UCSD-AML1 (cell line): ENCODE results near the gene GATD1.
"Not testable (repeated sequence)": the region's sequence is repeated elsewhere in the genome, so short reads cannot be mapped to it uniquely, and the experiment has no call there.

Experiments used
- DNase-seq: peaks from one replicate; lab custom pipeline; 2025; ENCODE audit not compliant: unreplicated experiment; lab: John Stamatoyannopoulos, UW

Gene GATD1

DNA sequence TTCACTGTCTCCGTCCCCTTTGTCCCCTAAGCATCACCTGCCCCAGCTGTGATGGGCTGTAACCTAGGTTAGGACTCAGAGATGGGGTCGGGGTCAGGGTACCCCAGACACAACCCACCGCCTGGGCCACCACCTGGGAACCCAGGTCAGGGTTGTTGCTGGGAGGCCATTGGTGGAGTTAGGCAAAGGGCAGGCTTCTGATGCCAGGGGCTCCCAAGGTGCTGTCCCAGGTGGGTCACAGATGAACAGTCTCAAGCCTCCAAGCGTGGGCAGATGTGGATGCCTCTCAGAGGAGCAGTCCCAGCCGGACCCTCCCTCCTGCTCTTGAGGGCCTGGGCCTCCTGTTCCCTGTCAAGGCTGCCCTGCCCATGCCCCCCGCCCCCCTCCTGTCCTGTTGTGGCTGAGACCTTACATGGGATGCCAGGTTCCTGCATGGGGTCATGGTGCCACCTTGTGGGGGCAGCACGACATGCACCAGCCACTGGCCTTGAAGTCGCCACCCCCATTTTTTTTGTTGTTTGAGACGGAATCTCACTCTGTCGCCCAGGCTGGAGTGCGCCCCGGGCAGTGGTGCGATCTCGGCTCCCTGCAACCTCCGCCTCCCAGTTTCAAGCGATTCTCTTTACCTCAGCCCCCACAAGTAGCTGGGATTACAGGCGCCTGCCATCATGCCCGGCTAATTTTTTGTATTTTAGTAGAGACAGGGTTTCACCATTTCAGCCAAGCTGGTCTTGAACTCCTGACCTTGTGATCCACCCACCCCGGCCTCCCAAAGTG lies 12.1 kb downstream of the GATD1 start:
- DNase-seq = peak; percentile 63

DNA sequence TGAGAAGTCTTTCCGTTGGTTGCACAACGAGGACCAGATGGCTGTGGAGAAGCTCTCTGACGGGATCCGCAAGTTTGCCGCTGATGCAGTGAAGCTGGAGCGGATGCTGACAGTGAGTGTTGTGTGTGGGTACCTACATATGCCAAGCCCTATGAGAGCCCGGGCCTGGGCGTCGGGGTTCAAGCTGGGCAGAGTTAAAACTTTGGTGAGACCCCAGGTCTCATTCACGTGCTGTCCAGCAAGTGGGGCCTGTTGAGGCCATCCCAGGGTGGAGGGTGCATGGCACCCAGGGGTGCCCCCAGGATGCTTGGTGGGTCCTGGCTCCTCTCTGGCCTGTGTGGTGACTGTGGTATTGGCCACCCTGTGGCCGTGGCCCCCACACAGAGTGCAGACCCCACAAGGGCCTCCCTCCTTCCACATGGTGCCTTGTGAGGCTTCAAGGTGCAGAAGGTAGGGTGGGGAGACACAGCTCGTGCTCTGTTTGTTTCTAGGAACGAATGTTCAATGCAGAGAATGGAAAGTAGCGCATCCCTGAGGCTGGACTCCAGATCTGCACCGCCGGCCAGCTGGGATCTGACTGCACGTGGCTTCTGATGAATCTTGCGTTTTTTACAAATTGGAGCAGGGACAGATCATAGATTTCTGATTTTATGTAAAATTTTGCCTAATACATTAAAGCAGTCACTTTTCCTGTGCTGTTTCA lies 12.8 kb downstream of the GATD1 start:
- DNase-seq = no peak

DNA sequence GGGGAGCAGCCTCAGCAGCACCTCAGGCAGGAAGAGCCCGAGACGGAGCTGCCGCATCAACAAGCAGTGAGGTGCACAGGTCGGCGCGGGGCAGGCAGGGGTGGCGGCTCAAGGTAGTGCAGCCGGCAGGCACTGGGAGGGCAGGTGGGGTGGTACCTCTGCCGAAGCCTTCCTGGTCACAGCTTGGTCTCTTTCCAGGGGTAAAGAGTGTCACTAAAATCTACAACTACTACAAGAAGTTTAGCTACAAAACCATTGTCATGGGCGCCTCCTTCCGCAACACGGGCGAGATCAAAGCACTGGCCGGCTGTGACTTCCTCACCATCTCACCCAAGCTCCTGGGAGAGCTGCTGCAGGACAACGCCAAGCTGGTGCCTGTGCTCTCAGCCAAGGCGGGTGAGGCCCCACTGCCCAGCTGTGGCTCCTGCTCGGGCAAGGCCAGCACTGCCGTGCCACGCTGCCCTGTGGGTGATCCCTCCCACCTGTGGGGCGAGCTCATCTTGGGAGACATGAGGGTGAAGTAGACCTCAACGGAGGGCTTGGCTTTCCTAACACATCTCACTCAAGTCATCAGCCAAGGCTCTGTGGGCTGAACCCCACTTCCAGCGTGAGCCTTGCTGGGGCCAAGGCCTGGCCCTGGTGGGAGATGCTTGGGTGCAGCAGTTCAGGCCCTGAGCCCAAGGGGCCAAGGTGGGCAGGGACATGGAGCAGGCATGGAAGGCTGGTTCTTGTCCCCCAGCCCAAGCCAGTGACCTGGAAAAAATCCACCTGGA lies 13.6 kb downstream of the GATD1 start:
- DNase-seq = no peak

DNA sequence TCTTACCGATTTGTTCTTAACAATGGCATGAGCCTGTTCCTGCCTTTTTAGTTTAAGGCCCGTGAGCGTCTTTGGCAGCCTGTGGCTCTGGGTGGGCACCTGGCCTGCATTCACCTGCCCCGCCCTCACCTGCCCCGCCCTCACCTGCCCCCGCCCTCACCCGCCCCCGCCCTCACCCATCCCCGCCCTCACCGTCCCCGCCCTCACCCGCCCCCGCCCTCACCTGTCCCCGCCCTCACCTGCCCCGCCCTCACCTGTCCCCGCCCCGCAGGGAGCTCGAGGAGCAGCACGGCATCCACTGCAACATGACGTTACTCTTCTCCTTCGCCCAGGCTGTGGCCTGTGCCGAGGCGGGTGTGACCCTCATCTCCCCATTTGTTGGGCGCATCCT lies 14.2 kb downstream of the GATD1 start:
- DNase-seq = no peak

DNA sequence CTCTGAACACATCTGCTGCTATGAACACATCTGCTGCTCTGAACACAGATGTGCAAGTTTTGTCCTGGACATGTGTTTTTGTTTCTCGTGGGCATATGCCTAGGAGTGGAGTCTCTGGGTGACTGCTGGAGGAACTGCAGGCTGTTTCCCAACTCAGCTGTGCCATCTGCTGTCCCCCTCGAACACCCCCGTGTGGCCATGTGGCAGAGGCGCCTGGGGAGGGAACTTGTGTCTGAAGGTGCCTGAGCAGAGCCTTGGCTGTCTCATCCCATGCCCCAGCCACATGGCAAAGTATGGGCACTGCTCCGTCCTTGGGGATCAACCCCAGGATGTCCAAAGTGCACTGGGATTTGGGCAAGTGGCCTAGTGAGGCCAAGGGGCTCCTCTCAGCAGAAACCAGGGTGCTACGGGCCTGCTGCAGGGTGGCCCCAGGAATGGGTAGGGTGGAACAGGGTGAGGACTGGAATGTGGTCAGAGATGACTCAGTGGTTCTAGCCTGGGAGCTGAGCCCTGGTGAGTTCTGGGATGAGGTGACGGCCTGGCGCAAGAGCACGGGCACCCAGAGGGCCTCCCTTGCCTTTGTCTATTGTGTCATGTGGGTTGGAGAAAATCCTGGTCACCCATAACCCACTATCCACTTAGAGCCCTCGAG lies 14.7 kb downstream of the GATD1 start:
- DNase-seq = no peak

DNA sequence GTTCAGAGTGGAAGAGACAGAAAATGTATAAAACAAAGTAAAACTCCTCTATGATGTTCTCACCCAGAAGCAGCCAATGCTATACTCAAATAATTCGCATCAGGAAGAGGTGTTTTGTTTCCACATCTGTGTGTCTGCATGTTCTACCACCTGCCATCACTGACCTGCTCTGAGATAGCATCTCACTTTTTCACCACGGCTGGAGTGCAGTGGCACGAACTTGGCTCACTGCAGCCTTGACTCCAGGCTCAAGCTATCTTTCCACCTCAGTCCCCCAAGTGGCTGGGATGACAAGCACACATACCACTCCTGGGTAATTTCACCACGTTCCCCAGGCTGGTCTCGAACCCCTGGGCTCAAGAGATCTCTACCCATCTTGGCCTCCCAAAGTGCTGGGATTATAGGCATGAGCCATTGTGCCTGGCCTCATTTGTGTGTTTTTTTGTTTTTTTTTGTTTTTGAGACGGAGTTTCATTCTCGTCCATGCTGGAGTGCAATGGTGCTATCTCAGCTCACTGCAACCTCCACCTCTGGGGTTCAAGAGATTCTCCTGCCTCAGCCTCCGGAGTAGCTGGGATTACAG lies 15.7 kb downstream of the GATD1 start:
- DNase-seq = no peak

DNA sequence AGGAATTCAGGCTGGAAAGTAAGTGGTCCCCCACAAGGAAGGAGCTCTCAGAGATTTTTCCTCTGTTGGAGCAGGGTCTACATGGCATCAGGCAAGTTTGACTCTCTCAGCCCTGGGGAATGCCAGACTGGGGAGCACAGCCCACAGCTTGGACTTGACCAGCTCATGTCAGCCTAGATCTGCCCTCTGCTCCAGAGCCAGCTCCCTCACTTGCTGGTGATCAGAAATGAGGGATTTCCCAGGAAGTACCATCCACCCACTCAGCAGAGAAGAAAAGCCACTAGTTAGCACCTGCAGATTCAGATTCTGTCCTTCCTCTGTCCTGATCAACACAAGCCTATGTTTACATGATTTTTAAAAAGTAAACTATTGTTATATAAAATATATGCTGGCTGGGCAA lies 17.1 kb downstream of the GATD1 start:
- DNase-seq = no peak

DNA sequence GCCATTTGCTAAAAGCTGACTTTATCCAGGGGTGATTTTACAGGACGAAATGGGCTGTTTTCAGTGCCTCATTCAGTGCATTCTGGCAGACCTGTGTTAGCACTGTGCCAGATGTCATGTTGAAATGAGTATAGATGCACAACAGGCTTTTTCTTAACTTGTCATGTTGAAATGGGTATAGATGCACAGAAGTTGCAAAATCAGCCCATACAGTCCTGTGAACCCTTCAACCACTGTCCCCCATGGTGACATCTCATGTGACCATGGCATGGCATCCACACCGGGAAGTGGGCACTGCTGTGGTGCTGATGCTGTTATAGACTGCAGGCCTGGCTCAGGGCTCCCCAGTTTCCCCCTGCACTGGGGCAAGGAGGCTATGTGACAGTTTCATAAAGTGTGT lies 27.6 kb downstream of the GATD1 start:
- DNase-seq = no peak

DNA sequence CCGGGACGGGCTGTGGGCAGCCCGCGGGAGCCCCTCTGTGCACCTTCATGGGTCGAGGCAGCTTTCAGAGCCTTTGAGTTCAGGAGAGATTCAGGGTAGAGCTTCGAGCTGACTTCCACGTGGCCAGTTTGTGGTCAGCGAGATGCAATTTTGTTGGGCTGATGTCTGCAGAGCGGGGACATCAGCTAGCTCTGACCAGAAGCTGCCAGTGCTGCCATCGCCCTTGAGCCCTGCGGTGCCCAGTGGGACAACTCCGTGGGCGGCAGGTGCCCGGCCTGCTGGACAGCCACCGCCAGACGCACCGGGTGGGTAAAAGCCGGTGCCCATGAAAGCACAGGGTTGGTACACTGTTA lies 29.3 kb downstream of the GATD1 start:
- no peak for DNase-seq

DNA sequence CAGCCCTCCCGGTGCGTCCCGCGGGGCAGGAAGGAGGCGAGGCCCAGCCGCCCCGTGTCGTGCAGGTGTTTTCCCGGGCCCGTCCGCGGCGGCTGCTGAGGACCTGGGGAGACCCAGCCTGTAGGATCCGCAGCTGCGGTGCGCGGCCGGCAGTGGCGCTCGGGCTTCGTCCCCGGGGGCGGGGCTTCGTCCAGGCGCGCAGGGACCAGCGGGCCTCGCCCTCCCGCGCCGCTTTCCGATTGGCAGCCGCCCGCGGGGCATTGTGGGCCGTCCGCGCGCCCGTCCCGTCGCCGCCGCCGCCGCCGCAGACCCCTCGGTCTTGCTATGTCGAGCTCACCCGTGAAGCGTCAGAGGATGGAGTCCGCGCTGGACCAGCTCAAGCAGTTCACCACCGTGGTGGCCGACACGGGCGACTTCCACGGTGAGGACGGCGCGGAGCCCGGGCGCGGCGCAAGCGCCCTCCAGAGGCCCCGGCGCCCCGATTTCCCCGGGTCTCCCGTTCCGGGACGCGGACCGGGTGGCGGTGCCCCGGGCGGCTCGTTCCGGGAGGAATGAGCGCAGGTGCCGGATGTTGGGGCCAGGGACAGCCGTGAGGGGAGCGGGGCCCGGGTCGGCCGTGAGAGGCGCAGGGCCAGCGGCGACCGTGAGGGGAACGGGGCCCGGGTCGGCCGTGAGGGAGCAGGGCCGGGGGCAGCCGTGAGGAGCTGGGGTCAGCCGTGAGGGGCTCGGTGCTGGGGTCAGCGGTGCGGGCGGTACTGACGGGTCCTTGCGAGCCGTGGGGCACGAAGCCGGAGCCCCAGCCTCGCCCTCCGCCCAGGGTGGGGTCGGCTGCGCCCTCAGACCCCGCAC lies 29.9 kb downstream of the GATD1 start, which contains the start of gene TALDO1:
TSS of gene TALDO1 (plus strand) at position 307 of the 849 bp plus-strand sequence. CDS start at position 325, 18 bp downstream.
- peak; percentile 93 for DNase-seq

DNA sequence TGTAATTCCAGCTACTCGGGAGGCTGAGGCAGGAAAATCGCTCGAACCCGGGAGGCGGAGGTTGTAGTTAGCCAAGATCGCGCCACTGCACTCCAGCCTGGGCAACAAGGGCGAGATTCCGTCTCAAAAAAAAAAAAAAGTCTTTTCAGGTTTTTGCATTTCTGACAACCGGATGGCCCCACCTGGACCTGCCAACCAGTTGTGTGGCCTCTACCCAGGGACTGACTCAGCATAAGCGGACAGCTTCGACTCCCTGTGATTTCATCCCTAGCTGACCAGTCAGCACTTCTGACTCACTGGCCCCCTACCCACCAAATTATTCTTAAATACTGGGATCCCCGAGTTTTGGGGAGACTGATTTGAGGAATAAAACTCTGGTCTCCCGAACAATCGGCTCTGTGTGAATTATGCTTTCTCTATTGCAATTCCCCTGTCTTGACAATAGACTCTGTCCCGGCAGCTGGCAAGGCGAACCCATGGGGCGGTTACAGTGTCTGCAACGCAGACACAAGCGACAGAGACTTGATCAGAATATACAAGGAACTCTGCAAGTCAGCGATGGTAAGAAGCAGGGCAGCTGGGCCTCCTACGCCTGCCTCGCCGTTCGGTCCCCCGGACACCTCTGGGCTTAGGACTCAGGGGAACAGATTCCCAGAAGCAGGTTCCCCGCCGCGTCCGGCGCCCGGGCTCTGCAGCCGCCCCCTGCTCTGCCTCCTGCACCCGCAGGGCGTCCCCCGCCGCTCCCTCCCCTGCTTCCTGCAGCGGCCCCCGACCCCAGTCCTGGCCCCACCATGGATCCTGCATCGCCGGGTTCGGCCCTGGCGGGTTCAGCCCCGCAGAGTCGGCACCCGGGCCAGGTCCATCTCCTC lies 30.8 kb downstream of the GATD1 start:
- no peak for DNase-seq

DNA sequence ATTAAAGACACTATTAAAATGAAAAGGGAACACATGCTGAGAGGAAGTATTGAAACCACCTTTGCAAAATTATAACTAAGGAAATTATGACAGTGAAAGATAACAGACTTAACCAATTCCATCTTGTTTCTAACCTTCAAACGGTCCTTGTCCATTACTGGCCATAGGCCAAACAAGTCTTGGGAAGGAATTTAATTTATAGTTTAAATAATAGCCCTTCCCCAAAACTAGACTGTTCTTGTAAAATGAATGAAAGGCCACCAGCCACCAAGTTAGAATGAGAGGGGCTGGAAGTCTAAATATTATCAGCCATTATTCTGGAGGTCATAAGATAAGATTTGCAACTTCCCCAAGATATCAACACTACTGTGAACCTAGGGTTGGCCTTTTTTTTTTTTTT lies 31.9 kb downstream of the GATD1 start:
- DNase-seq = no peak

DNA sequence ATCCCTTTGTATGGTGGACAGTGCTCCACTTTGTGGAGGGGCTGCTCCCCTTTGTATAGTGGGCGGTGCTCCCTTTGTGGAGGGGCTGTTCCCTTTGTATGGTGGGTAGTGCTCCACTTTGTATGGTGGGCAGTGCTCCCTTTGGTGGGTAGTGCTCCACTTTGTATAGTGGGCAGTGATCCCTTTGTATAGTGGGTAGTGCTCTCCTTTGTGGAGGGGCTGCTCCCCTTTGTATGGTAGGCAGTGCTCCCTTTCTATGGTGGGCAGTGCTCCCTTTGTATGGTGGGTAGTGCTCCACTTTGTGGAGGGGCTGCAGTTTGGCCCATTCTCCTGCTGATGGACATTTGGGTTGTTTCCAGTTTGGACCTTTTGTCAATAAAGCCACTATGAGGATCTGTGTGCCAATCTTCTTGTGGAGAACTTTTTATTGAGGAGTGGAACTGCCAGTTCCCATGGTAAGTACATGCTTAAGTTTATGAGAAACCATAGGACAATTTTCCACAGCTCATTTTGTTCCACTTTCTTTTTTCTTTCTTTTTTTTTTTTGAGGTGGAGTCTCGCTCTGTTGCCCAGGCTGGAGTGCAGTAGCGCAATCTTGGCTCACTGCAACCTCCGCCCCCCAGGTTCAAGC lies 34.6 kb downstream of the GATD1 start:
- DNase-seq = no peak

DNA sequence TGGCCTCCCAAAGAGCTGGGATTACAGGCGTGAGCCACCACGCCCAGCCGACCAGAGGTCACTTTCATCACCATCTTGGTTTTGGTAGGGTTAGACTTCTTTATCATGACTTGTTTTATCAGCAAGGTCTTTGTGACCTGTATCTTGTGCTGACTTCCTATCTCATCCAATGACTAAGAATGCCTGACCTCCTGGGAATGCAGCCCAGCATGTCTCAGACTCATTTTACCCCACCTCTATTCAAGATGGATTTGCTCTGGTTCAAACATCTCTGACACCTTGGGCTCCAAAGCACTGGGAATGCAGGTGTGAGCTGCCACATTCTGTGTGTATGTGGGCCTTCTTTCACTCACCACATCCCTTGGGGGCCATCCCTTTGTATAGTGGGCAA lies 35.1 kb downstream of the GATD1 start:
- no peak for DNase-seq

DNA sequence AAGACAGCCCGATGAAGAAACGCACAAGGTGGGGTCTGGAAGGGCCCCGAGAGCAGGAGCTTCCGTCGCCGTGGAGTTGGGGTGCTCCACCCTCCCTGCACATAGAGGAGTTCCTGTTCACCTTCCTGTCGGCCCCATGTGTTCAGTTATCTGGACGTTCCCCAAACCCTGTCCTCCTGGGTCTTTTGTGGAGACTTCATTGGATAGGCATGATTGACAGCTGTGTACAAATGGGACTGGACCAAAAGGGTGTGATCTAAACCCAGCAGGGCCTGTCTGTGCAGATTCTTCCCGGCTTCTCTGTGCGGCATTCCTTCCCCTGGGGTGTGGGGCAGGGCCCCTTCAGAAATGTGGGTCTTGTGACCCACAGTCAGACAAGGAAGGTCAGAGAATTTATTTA lies 39.4 kb downstream of the GATD1 start:
- not testable (repeated sequence) for DNase-seq

DNA sequence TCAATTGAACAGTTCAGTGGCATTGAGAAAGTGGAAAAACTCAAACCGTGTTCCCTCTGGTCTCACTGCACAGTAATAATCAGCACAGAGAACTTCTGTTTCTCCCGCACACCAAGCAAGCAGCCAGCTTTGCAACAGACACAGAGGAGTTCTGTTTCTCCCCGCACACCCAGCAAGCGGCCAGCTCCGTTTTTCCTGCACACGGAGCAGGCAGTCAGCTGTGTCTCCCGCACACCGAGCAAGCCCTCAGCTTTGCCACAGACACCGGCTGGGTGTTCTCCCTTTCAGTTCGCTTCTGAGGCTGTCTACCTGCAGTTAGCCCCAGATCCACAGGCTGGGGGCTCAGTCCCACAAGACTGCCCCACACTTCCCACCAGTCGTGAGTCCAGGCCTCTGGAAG lies 39.9 kb downstream of the GATD1 start:
- DNase-seq = no peak

DNA sequence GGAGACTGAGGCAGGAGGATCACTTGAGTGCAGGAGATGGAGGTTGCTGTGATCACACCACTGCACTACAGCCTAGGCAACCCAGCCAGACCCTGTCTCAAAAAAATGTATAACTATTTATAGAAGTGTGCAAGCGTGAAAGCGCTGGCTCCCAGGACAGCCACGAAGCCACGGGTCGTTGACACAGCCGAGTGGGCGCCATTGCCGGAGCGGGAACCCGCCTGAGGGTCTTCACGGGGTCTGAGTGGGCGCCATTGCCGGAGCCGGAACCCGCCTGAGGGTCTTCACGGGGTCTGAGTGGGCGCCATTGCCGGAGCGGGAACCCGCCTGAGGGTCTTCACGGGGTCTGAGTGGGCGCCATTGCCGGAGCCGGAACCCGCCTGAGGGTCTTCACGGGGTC lies 42.7 kb downstream of the GATD1 start:
- not testable (repeated sequence) for DNase-seq

DNA sequence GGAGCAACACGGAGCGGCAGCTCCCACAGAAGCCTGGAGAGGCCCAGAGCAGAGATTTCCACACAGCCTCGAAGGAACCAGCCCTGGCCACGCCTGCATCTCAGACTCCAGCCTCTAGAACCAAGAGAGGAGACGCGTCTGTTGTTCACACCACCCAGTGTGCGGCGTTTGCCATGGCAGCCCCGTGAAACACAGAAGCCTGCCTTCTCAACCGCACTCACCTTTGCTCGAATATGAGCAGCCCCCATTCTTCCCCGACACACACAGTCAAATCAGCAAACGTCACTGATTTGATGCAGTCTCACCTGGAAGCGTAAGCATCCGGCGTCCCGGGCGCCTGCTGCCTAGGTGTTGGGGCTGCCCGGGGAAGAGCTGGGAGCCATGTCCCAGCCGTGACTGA lies 44.2 kb downstream of the GATD1 start:
- no peak for DNase-seq
